HG03571 (cell line): ENCODE data around the gene C5orf47.
"Not testable (repeated sequence)": the region's sequence is repeated elsewhere in the genome, so short reads cannot be mapped to it uniquely, and the experiment has no call there.

Source experiments
- ATAC-seq: cut with Tn5 transposase; IDR thresholded peaks from one replicate; pipeline ENCODE4 v1.9.1; 2021; ENCODE audit not compliant: unreplicated experiment

Gene C5orf47

GRCh38 chr5:173969167-173970049, 19.6 kb upstream of the C5orf47 start:
- no peak for ATAC-seq

- ATAC-seq: no peak
These were observed 17.9 kb upstream of the C5orf47 start for GRCh38 chr5:173970878-173971650.

GRCh38 chr5:173971681-173972345, 17.2 kb upstream of the C5orf47 start:
- ATAC-seq: no peak

- ATAC-seq: no peak
These were observed 16.4 kb upstream of the C5orf47 start for GRCh38 chr5:173972607-173972924.

GRCh38 chr5:173972925-173973615, 15.9 kb upstream of the C5orf47 start:
- peak; percentile 78 for ATAC-seq

- ATAC-seq: no peak
These were observed 15.4 kb upstream of the C5orf47 start for GRCh38 chr5:173973616-173973969.

- no peak for ATAC-seq
These were observed 14.2 kb upstream of the C5orf47 start for GRCh38 chr5:173974688-173975239.

GRCh38 chr5:173981185-173981761, 7.7 kb upstream of the C5orf47 start:
- no peak for ATAC-seq

GRCh38 chr5:173984218-173984617, 4.8 kb upstream of the C5orf47 start:
- no peak for ATAC-seq

GRCh38 chr5:173989432-173990082, 587 bp downstream of the C5orf47 start:
- ATAC-seq: no peak

GRCh38 chr5:173997331-173997730, 8.4 kb downstream of the C5orf47 start:
- ATAC-seq: no peak

- ATAC-seq: no peak
These were observed 9.6 kb downstream of the C5orf47 start for GRCh38 chr5:173998531-173998930.

GRCh38 chr5:174000076-174000475, 11.1 kb downstream of the C5orf47 start:
- ATAC-seq: no peak

- no peak for ATAC-seq
These were observed 14.8 kb downstream of the C5orf47 start for GRCh38 chr5:174003795-174004194.

GRCh38 chr5:174008922-174009321, 20.0 kb downstream of the C5orf47 start:
- ATAC-seq: no peak

- ATAC-seq: no peak
These were observed 21.4 kb downstream of the C5orf47 start for GRCh38 chr5:174010365-174010764.

GRCh38 chr5:174011441-174011840, 22.5 kb downstream of the C5orf47 start:
- no peak for ATAC-seq

- not testable (repeated sequence) for ATAC-seq
These were observed 31.3 kb downstream of the C5orf47 start for GRCh38 chr5:174020069-174020927.

GRCh38 chr5:174020928-174021304, 31.9 kb downstream of the C5orf47 start:
- no peak for ATAC-seq
